Prostate gland (tissue), 2 donors: ENCODE measurements around the gene ZC3HAV1L.

Experiments
- POLR2A ChIP-seq: fragments of 450-650 bp; IDR thresholded peaks from one replicate; pipeline ENCODE4 v1.6.1; 2016; ENCODE audit warnings: antibody characterized with exemption, mild to moderate bottlenecking
- POLR2AphosphoS5 ChIP-seq: sonication (generic); formaldehyde crosslinking; IDR thresholded peaks from one replicate; pipeline ENCODE4 v1.6.1; 2017; ENCODE audit warnings: antibody characterized with exemption
- TF ChIP-seq, protein P1 (sequence below), 4 experiments: fragments of 200-600 bp in 2 of 4; fragments of 450-650 bp in 2 of 4; sonication (generic) in 2 of 4; IDR thresholded peaks; 1 replicate in 3 of 4; 2 replicates in 1 of 4; pipeline ENCODE4 v1.5.1; 2016 to 2019; ENCODE audit warnings: antibody characterized with exemption in 4 of 4, mild to moderate bottlenecking in 2 of 4, moderate library complexity in 2 of 4

DNA sequence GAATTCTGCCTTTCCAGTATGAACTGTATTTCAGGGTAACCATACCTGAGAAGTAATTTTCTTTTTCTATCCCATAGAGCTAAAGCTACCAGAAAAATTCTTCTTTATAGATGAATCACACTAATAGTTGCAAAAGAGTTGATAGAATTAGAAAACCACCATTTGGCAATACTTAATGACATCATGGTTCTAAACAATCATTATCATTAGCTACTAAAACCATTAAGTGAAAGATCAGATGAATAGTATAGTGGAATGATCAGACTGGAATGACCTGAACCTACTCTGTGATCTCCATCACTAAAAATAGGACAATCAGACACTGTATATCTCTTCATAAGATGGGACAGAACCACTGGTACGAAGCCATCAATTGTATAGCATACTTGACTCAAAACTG is 19.8 kb upstream of the ZC3HAV1L start:
- TF ChIP-seq, protein P1, sequence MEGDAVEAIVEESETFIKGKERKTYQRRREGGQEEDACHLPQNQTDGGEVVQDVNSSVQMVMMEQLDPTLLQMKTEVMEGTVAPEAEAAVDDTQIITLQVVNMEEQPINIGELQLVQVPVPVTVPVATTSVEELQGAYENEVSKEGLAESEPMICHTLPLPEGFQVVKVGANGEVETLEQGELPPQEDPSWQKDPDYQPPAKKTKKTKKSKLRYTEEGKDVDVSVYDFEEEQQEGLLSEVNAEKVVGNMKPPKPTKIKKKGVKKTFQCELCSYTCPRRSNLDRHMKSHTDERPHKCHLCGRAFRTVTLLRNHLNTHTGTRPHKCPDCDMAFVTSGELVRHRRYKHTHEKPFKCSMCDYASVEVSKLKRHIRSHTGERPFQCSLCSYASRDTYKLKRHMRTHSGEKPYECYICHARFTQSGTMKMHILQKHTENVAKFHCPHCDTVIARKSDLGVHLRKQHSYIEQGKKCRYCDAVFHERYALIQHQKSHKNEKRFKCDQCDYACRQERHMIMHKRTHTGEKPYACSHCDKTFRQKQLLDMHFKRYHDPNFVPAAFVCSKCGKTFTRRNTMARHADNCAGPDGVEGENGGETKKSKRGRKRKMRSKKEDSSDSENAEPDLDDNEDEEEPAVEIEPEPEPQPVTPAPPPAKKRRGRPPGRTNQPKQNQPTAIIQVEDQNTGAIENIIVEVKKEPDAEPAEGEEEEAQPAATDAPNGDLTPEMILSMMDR (IDR thresholded peaks at IDR 0.05), result no peak
- no peak for TF ChIP-seq POLR2A
- TF ChIP-seq POLR2AphosphoS5, result no peak
